ENCODE results near the gene HLA-DRB5.

GRCh38 chr6:32483968-32484613, 46.0 kb downstream of the HLA-DRB5 start:
- TF ChIP-seq CTCF (IDR thresholded peaks at IDR 0.05), result no peak
- TF ChIP-seq POLR2A (IDR thresholded peaks at IDR 0.05), result no peak
- no peak for TF ChIP-seq POLR2AphosphoS5 (IDR thresholded peaks at IDR 0.05; ENCODE audit: insufficient read depth in 1 of 2, low read depth in 1 of 2)
